ENCODE data around the gene KCNMB2.

Gene KCNMB2

DNA sequence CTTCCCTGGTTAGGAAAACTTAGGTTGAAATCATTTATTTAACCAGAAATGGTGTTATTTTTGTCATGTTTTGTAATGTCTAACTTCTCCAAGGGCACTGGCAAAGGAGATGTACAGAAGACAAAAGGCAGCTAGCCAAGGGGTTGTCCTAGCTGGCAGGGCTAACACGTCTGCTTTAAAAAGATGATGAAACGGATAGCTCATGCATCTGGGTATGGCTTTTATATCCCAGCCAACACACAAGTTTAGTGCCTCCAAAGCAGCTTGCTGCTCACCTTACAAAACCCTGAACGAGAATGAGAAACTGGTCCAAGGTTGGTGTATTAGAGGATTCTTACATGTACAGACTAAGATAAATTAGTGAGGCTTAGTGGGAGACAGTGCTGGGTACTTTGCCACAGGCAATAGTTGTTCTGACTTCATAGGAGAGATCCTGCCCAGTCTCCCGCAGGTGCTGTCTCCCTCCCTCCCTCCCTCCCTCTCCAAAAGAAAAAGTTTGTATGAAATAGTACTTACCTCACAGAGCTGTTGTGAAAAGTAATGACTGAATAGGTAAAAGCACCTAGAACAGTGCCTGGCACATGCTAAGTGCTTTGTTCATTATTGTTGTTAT is 47.8 kb downstream of the KCNMB2 start:
- no peak for DNase-seq

DNA sequence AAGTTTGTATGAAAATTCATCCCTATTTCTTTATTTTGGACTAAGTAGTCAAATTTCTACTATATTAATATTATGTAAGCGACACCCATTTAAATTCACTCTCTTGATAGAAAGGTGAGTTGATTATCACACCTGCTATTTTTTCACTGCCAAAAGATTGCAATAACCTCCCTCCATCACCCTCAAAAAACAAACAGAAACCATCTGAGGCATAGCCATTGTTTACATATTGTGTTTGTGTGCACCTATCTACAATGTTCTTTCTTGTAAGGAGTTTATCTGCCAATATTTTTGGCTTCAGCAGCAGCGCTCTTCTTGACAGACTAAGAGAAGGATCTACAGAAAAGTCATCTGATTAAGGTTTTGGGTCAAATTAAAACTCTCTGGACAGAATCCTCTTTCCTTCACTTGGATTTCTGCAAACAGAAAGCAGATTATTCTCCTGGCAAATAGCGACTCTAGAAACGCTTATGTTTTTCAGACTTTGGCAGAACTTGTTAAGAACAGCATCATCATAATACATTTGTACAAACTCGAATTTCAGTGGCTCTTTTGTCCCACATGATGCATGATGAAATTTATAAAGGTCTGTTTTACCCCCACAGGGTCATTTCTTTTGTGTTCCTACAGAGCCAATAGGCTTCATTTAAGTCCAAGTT is 48.6 kb downstream of the KCNMB2 start:
- DNase-seq: no peak

DNA sequence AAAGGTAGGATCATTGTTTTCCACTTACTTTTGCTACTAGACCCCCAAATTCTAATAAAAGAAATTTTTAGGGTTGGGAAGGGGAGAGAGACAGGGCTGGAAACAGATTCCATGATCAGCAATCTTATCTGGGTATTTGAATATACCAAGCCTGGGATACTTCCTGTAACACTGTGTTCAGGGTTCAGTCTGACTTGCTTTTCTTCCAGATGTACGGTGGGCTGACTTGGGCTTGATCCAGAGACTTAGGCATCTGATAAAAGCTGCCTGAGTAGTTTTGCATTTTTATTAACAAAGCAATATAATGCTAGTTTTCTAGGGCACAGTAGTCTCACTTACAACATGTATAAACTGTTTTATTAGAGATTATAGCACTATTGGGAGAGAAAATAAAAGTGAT is 49.2 kb downstream of the KCNMB2 start:
- DNase-seq: no peak

DNA sequence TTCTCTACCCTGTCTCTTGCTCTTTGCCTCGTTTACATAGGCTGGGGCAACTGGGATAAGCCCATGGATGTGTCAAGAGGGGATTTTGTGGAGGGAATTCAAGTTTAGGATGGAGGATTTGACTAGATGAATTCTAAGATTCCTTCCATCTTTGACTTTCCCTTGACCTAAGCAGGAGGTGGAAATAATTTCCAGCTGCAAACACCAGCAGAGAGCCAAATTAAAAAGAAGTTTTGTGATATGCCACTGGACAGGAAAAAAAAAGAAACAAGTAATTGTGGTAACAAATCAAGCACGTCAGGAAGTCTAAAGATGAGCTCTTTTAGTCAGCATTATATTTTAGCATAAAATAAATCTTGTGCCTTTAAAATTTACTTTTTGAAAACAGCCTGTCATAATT is 49.8 kb downstream of the KCNMB2 start:
- DNase-seq: no peak

DNA sequence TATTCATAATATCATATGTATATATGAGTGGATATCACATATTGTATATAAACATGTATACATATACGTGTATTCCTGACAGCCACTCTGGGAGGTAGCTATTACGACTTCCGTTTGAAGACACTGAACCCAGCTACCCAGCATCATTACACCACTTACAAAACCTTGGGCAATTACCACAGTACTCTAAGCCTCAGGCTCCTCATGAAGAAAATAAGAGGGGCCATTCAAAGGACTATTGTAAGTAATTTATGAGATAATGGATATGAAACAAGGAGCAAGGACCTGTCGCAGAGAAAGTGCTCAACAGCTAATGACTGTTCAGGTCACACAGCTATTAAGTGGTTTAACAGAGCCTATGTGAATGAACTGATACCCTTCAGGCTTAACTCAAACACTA is 52.4 kb downstream of the KCNMB2 start:
- no peak for DNase-seq

DNA sequence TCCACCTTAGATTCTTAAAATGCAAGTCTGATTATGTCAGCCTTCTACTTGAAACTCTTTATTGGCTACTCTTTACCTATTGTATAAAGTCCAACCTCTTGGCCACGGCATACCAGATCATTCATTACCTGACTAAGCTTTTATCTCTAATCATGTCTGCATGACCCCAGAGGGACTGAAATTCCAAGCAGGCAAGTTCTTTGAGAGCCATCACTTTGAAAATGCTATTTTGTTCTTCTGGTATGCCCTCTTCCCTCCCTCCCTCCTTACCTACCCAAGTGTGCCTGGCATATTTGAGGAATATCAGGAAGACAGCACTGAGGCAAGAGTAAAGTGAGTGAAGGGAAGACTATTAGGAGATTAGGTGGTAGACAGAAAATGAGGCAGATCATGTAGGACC is 57.5 kb downstream of the KCNMB2 start:
- no peak for DNase-seq

DNA sequence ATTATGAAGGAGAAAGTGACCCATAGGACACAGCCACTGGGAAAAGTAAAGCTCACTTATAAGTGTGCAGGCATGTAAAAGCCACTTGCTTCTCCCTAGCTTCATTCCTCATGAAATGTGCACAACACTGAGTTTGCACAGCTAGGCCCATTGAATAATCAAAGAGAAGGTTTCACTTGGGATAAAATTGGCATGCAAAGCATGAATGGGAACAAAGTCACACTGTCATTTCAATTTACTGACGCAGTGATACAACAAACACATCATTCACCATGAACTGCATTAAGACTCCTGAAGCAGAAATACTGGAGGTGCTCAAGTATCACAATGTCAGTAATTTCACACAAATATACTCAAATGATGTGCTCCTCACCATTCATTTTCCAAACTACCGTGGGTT is 61.1 kb downstream of the KCNMB2 start:
- DNase-seq: no peak

DNA sequence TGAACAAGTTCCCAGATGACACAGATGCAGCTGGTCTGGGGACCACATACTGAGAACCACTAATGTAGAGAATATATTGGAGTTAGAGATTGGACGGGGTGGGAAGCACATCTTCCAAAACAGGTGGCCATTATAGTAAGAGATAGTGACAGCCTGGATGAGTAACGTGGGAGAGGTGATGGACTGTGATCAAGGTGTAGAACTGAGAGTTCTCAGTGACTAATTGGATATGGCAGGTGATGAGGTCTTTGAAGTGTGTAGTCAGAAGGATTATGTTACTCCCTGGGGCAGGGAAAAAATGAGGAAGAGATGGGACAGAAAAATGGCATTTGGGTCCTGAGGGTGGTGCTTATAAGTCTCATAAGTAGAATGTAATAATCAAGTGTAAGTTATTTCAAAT is 66.6 kb downstream of the KCNMB2 start:
- DNase-seq: no peak

DNA sequence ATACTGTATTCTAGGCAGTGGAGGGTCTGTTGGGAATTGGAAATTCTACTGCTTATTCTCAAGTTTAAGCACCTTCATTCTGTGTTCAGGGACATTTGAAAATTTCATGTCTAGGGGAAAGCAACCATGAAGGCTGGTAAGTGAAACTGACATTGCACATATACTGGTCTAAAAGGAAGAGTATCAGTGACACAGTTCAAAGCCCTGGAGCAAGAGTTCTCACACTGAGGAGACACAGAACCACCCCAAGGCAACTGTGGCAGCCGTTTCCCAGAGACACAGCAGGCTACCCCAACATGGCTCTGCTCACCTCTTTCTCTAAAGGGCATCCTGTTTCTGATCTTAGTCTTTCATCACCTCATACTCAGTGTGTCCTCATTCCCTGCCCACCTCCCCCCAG is 67.5 kb downstream of the KCNMB2 start:
- DNase-seq: no peak

DNA sequence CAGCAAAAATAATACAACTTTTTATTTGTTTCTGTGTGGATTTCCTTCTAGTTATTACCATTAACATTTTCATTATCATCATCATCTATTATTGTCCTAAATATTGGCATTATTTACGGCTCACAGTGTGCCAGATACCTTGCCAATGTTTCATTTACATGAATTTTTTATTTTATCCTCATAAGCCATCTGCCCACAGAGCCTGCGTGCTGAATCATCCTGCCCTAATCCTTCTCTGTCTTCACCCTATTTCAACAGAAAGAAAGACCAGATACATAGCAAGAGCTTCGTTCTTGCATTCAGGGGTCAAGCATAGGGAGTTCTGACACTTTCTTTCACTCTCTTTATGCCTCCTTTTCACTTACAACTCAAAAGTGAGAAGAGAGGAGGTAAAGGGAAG is 82.0 kb downstream of the KCNMB2 start:
- DNase-seq: no peak

DNA sequence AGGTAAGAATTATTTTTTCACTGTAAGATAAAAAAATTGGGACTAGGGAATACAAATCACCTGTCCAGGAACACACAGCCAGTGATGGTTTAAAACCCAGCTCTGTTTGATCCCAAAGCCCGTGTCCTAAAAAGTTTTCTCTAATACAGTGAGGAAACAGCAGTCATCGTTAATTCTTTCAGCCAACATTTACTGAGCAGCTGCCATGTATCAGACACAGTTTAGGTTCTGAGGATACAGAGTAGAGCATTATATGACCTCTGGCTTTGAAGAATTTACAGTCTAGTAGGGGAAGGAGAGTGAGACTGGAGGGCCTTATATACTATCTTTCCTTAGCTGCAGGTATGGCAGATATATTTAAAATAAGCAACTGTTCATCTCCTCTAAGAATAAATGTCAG is 82.7 kb downstream of the KCNMB2 start:
- no peak for DNase-seq

DNA sequence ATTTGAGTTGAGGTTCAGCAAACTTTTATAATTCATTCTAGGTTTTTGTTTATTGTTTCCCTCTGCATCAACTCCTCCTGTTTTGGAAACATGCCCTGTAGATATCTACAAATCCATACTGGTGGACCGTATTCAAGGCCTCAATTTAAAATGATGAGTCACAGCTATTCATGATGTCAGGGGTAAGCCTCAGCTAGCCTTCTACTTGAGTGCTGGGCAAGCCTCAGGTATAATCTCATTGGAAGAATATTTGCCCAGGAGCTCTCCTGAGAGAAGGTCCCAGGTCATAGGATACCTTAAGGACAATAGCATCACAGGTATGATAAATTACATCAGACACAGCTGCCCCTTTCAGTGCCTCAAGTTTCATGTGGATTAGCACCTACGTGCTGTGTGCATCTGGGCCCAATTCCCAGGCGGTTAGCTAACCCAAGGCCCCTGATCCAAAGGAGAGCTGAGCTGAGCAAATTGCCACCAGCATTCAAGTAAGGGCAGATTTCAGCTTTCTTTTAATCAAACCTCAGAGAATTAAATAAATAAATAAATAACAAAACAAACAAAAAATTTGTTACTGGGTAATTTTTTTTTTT is 87.5 kb downstream of the KCNMB2 start:
- no peak for DNase-seq

DNA sequence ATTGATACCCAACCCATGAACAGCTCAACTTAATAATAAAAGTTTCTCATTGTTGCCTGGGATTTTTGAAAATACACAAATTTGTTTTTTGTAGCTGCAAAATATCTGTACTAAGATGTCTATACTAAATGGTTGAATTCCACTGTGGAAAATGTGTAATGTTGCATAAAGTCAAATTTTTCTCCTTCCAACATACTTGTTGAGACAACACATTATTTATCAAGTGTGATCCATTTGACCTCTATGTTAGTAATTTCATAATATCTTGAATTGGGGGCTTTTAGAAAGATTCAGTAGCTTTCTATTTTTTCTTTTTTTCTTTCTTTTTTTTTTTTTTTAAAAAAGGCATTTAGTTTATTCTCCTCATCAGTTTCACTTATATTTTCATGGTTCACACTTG is 88.0 kb downstream of the KCNMB2 start:
- DNase-seq: no peak

DNA sequence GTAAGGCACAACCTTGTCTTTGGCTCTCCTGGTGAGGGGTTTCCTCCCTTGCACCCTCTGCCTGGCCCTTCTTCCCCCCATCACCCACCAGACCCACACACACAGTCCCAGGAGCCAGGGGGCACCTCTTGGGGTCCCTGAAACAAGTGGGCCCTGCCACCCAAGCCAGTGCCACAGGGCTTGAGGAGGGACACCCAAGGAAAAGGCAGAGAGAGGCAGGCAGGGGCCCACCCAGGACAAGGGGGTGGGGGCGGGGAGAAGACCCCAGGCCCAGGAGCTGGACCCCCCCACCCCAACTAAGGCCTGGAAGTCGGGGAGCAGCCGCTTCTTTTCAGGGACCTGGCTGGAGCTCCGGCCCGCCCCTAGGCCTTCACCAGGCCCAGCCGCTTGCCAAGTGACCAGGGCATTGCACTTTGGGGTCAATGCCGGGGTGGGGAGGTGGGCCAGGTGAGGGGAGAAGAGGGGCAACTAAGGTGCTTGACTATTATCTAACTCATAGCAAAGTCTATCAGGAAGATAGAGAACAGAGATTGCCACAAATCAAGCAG is 88.9 kb downstream of the KCNMB2 start:
- DNase-seq: no peak

DNA sequence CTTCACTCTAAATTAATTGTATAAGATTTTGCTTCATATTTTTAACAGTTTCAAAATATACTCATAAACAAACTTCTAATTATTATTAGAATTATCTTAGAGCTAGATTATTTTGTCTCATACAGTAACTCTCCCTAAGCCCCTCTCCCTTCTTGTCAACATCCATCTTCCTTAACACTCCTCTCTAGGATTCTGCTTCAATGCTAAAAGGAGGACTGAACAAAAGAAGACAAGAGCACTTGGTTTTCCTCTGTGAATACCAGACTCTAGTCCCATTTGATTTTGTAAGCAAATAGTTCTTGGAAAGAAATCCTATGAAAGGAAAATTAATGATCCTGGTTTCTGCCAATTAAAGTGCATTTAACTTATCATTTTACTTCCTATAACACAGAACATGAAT is 91.8 kb downstream of the KCNMB2 start:
- DNase-seq: no peak

DNA sequence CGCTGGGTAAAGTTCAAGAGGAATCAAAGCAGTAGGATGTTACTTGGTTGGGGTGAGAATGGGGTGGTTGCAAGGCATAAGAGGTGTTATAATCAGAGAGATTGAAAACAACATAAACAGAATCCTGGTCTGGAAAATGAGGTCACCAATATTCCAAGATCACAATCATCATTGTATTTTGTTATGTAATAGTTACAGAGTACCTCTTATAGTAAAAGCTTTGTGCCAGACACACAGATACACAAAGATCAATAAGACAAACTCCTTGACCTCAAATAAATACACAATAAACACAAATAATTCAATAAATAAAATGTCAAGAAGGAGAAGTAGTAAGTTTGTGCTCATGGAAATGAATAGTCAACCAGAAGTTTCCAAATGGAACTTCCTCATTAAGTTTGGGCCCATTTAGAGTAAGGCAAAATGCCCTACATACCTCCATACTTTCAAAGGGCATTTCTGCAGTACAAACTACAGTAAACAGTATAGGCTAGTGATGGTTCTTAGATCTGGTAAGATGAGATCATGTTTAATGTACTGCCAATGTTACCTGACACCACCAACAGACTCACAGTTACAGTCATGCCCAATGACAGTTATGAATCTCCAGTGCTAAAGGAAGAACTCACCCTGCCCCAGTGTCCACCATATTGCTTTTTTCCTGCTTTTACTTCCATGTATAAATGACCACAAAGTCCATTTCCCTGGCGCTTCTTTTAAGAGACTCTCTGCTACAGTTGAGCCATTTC is 93.4 kb downstream of the KCNMB2 start:
- no peak for DNase-seq

DNA sequence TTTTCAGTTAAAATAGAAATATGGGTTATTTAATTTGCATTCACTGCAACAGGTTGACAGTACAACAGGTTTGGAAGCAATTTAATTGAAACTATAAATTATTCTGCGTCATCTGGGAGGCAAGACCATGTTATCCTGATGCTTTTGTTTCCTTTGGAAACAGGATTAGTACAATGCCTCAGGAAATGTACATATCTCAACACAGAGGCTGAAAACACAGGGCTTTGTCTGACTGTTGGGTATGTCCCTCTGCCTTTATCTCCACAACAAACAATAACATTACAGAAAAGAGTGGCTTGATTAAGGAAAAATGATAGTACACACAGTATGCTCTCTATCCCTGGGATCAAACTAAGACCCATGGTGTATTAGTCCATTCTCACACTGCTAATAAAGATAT is 95.7 kb downstream of the KCNMB2 start:
- no peak for DNase-seq

DNA sequence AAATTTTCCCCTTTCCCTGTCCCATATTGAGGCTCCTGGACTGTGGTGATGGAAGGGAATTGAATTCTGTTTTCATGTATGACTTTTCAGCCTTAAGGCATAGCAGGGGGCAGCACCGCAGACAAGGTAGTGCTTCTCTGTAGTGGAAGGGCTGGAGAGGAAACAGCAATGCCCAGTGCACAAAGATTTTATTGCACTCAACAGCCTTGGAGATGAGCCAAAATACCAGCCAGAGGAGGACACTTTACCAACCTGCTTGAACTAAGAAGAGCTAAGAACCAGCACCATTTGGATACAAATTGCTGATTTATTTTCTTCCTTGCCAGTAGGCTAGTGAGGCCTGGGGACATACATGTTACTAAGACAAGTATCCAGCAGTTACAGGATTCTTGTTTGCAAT is 98.7 kb downstream of the KCNMB2 start:
- no peak for DNase-seq

DNA sequence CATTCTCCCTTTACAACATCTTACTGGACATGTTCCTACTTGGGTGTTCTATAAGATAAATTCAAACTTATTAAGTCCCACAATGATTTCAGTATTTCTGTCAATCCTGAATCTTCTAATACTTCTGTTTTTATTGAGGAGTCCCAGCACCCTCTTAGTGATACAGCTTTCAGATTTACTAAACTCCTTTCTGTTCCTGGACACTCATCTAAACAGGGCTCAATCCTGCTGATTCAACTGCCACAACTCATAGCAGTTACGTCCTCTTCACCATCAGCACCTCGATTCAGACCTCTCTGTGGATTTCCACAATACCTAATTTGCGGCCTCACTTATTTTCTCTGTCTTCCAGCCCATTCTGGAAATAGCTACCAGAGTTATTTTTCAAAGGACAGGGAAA is 101.6 kb downstream of the KCNMB2 start:
- no peak for DNase-seq

DNA sequence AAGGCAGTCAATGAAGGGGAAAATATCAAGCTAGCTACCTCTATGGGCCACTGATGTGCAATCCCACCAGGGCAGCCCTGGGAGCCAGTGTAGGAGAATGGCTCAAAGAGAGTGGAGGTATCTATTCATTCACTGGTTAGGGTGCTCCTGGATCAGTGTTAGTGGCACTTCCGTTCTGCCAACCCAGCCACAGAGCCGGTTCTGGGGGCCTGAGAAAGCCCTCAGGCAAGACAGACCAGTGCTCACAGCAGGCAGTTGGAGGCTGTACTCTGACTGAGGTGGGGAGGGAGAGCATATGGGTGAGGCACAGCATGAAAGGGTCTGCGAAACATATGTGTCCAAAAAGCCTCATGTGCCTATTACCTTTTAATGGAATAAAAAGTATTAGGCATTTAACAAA is 109.3 kb downstream of the KCNMB2 start:
- DNase-seq: no peak

DNA sequence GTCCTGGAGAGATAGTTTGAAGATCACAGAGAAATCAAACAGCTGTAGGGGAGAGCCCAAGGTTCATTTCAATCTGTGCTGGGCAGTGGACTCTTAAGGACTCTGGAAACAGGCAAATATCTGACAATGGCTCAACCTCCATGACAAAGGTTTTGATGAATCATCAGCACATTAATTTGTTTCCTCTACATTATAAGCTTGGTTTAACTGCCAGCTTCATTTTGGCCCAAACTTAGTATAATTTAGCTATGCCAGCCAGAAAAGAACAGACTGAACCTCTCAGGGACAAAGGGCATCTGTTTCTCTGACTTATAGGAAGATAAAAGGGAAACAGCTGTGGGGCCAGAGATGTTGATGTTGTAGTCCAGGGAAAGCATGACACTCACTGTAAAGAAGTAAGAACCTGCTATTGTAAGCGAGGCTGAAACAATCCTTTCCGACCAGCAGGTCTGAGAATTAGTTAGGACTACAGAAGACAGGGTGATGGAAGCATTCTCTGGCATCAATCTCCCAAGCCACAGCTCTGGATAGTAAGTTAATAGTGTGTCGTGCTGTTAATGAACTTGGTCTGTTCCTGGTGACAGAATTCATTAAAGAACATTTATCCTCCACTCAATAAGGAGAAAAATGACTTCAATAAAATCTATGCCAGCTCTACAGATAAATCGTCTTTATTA is 110.1 kb downstream of the KCNMB2 start:
- no peak for DNase-seq

DNA sequence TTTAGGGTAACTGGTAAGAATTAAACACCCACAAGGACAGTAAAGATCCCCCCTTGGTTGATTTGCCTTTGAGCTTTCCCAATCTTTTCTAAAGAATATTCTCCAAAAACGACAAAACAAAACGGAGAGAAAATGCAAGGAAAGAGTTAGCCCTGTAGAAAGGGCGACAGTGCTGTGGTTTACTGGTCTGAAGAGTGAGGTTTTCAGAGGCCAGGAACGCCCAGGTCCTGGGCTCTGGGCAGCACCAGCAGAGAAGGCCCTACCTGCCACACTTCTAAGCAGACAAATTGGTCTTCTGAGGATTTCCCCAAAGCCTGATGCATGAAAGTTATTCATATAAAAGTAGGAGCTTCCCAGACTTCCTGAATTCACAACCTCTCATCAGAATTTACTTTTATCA is 119.3 kb downstream of the KCNMB2 start:
- no peak for DNase-seq

DNA sequence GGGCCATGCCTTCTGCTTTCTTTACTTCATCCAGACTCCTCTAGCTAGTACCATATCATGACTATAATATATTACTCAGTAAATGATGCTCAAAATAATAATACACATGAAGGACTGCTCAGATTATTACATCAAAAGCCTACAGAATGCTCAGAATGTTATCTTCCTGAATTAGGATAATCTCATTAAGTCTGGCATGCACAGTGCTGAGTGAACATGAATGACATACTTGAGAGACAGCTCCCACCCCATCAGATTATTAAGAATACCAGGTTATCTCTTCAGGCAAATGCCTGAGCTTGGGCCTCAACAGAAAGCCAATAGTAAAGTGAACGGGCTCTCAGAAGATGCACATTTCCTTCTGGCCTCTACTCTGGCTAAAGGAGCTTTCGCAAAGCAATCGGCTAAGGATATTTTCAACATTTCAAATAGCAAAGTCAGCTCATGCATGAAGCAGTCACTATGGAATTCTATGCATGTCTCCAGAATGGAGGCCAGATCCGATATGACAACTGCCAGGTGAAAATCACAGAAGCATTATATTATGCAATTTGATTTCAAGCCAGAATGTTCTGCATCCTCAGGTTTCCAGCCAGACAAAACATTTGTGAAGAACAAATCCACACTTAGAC is 122.6 kb downstream of the KCNMB2 start:
- DNase-seq: no peak
